Measurements from ENCODE around the gene CSTF2T.

The CSTF2T gene

DNA sequence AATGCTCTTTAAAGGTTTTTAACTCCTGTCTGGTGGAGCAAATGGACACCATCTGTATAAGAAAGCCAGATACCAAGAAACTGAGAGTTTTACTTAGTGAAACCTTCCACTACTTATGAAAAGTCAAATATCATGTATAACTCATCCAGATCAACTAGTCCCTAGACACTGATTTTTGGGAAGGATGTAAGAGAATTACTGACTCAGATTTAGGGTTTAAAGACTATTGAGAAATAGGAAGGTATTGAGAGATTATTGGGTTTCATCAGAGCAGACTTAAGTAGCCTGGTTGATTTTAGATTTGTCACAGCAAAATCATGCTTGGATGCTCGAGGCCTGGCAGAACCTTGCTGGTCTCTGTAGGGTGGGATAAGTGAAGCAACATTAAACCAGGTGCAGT lies 3.1 kb downstream of the CSTF2T start:
- Histone ChIP-seq H3K4me1 (ENCODE audit: control insufficient read depth, low read length) (peaks cover 25% of the 10 kb centered on the region), H3K27ac (ENCODE audit: low read depth, low read length) (no peak overlapping the region), H3K27me3 (ENCODE audit: control insufficient read depth, low read length) (no peaks in the 10 kb centered on the region), H3K79me2 (ENCODE audit: control insufficient read depth, low read length) (peaks cover 42% of the 10 kb centered on the region), H3F3A (ENCODE audit: control insufficient read depth, insufficient read depth) (no peaks in the 10 kb centered on the region), H3K9me2 (replicated peaks; ENCODE audit: control insufficient read depth, low read length) (no peaks in the 10 kb centered on the region), H3K4me3 (ENCODE audit: low read length) (no peak overlapping the region), H3K9me3 (ENCODE audit: control insufficient read depth, insufficient read depth, low read length) (no peaks in the 10 kb centered on the region; the same call in 1 of the 2 replicates), H3K4me2 (ENCODE audit: low read length) (peak overlapping the region; percentile 83), H4K20me1 (ENCODE audit: control insufficient read depth, insufficient read depth, low read depth, low read length) (peaks cover 3% of the 10 kb centered on the region; the same call in 1 of the 2 replicates), H3K36me3 (ENCODE audit: control insufficient read depth, low read length) (peaks cover 46% of the 10 kb centered on the region)
- TF ChIP-seq EZH2phosphoT487 (IDR thresholded peaks at IDR 0.05; ENCODE audit: borderline replicate concordance, low read length), result no peak
- TF ChIP-seq, protein P1, sequence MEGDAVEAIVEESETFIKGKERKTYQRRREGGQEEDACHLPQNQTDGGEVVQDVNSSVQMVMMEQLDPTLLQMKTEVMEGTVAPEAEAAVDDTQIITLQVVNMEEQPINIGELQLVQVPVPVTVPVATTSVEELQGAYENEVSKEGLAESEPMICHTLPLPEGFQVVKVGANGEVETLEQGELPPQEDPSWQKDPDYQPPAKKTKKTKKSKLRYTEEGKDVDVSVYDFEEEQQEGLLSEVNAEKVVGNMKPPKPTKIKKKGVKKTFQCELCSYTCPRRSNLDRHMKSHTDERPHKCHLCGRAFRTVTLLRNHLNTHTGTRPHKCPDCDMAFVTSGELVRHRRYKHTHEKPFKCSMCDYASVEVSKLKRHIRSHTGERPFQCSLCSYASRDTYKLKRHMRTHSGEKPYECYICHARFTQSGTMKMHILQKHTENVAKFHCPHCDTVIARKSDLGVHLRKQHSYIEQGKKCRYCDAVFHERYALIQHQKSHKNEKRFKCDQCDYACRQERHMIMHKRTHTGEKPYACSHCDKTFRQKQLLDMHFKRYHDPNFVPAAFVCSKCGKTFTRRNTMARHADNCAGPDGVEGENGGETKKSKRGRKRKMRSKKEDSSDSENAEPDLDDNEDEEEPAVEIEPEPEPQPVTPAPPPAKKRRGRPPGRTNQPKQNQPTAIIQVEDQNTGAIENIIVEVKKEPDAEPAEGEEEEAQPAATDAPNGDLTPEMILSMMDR (IDR thresholded peaks at IDR 0.05; ENCODE audit: low read depth, low read length, poor library complexity, severe bottlenecking), result no peak

DNA sequence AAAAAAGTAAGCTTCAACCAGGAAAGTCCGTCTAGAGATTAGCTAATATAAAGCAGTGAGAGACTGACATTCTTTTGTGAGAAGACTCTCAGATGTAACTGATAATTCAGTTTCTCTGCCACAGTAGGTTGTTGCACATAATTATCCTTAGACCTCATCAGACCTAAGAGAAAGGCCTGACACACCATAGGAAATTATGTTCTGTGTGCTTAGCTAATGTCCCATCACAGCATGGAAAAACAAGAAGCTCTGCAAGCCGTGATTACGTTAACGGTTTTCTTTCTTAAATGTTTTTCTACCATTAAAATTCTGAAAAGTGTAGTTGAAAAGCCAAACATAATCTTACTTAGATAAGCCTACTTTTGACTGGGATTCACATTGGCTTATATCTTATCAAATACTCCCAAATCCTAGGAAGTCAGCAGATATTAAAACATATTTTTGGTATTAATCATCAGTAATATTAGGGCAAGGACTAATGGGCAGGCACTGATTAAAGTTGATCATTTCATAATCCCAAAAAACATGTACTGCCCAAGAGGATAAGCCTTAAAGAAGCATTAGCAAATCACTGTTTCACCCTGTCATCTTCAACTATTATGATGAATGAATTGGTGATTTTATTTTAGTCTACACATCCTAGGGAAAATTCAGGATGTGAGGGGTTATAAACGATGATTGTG lies 5.2 kb downstream of the CSTF2T start:
- TF ChIP-seq EZH2phosphoT487 (IDR thresholded peaks at IDR 0.05; ENCODE audit: borderline replicate concordance, low read length), result no peak
- TF ChIP-seq, protein P1 (IDR thresholded peaks at IDR 0.05; ENCODE audit: low read depth, low read length, poor library complexity, severe bottlenecking), result no peak
- peaks cover 3% of the 10 kb centered on the region; the same call in 1 of the 2 replicates for H4K20me1 ChIP-seq (ENCODE audit: control insufficient read depth, insufficient read depth, low read depth, low read length)
- no peaks in the 10 kb centered on the region; the same call in 1 of the 2 replicates for H3K9me3 ChIP-seq (ENCODE audit: control insufficient read depth, insufficient read depth, low read length)
- H3K9me2 ChIP-seq (replicated peaks; ENCODE audit: control insufficient read depth, low read length), result no peaks in the 10 kb centered on the region
- H3K4me3 ChIP-seq (ENCODE audit: low read length), result no peak overlapping the region
- H3K27me3 ChIP-seq (ENCODE audit: control insufficient read depth, low read length), result no peaks in the 10 kb centered on the region
- H3K36me3 ChIP-seq (ENCODE audit: control insufficient read depth, low read length), result peaks cover 44% of the 10 kb centered on the region
- no peaks in the 10 kb centered on the region for H3F3A ChIP-seq (ENCODE audit: control insufficient read depth, insufficient read depth)
- no peak overlapping the region for H3K27ac ChIP-seq (ENCODE audit: low read depth, low read length)
- H3K79me2 ChIP-seq (ENCODE audit: control insufficient read depth, low read length), result peaks cover 40% of the 10 kb centered on the region
- no peak overlapping the region for H3K4me2 ChIP-seq (ENCODE audit: low read length)
- peaks cover 17% of the 10 kb centered on the region for H3K4me1 ChIP-seq (ENCODE audit: control insufficient read depth, low read length)

DNA sequence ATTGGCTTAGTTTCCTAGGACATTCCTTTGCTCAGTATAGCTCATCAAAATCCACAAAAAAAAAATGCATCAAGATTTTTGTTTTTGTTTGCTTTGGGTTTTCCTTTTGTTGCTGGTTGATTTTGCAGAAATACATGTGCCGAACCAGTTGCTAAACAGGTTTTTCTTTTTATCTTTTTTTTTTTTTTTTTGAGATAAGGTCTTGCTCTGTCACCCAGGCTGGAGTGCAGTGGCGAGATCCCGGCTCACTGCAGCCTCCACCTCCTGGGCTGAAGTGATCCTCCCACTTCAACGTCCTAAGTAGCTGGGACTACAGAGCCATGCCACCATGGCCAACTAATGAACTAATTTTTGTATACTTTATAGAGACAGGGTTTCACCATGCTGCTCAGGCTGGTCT lies 8.3 kb downstream of the CSTF2T start:
- Histone ChIP-seq H3K27ac (ENCODE audit: low read depth, low read length) (no peak overlapping the region), H3K36me3 (ENCODE audit: control insufficient read depth, low read length) (peaks cover 14% of the 10 kb centered on the region), H4K20me1 (ENCODE audit: control insufficient read depth, insufficient read depth, low read depth, low read length) (no peaks in the 10 kb centered on the region), H3K4me3 (ENCODE audit: low read length) (no peak overlapping the region), H3K27me3 (ENCODE audit: control insufficient read depth, low read length) (no peaks in the 10 kb centered on the region), H3K4me2 (ENCODE audit: low read length) (no peak overlapping the region), H3F3A (ENCODE audit: control insufficient read depth, insufficient read depth) (no peaks in the 10 kb centered on the region), H3K79me2 (ENCODE audit: control insufficient read depth, low read length) (peaks cover 9% of the 10 kb centered on the region), H3K9me2 (replicated peaks; ENCODE audit: control insufficient read depth, low read length) (no peaks in the 10 kb centered on the region), H3K4me1 (ENCODE audit: control insufficient read depth, low read length) (no peaks in the 10 kb centered on the region), H3K9me3 (ENCODE audit: control insufficient read depth, insufficient read depth, low read length) (no peaks in the 10 kb centered on the region)
- no peak for TF ChIP-seq EZH2phosphoT487 (IDR thresholded peaks at IDR 0.05; ENCODE audit: borderline replicate concordance, low read length)
- TF ChIP-seq, protein P1 (IDR thresholded peaks at IDR 0.05; ENCODE audit: low read depth, low read length, poor library complexity, severe bottlenecking), result no peak

Measured in DOHH2 (cell line).